H1 (cell line): ENCODE measurements around the gene KIZ. TPM values are rescaled to one million over a fixed set of nuclear protein-coding genes. Genes with fewer than 3 reads are reported as not detected.

Source experiments
- CHD1 ChIP-seq: IDR thresholded peaks from 2 replicates; pipeline ENCODE4 v1.6.1; 2012; ENCODE audit warnings: low read depth, low read length, improper control_type of control experiment
- SIN3A ChIP-seq, 2 experiments: IDR thresholded peaks in 1 of 2; conservative IDR thresholded peaks in 1 of 2; 2 replicates each; pipeline ENCODE4 v1.6.1; 2011 to 2012; ENCODE audit warnings: low read length in 2 of 2, improper control_type of control experiment in 1 of 2, low read depth in 1 of 2, mild to moderate bottlenecking in 1 of 2
- polyA plus RNA-seq, 7 experiments: library from polyadenylated mRNA; depleted of rRNA in 3 of 7; stranded (reverse) in 5 of 7; unstranded in 2 of 7; fragments of >200 nt in 5 of 7; fragments of 200-250 nt in 2 of 7; gene quantifications; 1 replicate in 5 of 7; 2 replicates in 1 of 7; 4 replicates in 1 of 7; pipeline versions ENCODE4 v1.2.1 to v1.2.3, GENCODE V29; 2011 to 2013; ENCODE audit warnings: missing spikeins in 2 of 7, mixed read lengths in 2 of 7
- total RNA-seq: library from RNA; stranded (reverse); fragmentation: NEBNext Ultra II Directional; extraction: Animal tissue kit (Norgen Biotek cat#: 25700); gene quantifications from 2 replicates; pipeline ENCODE4 v1.2.1, GENCODE V29; 2021

KIZ gene
- total and polyA plus RNA-seq, 2 of the 8 experiments (the other 6 are each of a cell fraction or from before 2014, with no cell fraction given) = 13.0 to 51.7 TPM

DNA sequence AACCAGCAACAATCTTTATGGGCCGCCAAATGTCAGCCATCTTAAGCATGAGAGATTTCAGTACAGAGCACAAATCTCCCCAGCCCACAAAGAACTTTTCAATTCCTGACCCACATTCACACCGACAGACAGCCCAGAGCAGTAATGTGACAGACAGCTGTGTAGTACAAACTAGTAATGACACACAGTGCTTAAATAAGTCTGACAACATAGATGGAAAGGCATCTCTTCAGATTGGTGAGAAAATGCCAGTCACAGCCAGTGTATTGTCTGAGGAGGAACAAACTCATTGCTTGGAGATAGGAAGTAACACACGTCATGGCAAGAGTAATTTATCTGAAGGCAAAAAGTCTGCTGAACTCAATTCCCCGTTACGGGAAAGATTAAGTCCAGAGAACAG, 36.0 kb downstream of the KIZ start (continued):
- no peak for TF ChIP-seq SIN3A (conservative IDR thresholded peaks at IDR 0.05 in 1 of 2, IDR thresholded peaks at IDR 0.05 in 1 of 2; ENCODE audit: low read depth in 1 of 2, low read length in 2 of 2)
- no peak for TF ChIP-seq CHD1
